CD8-positive, alpha-beta memory T cell (primary cell): ENCODE data around the gene WDFY2. TPM values are rescaled to one million over a fixed set of nuclear protein-coding genes. Genes with fewer than 3 reads are reported as not detected.

Experiments
- CTCF ChIA-PET: fragments of 350-600 bp; sonication (Branson Sonifier 250); formaldehyde crosslinking; loops from one replicate; lab custom pipeline; 2021; ENCODE audit warnings: antibody characterized with exemption; lab: Charles Lee
- POLR2A ChIA-PET: fragments of 350-600 bp; sonication (Branson Sonifier 250); formaldehyde crosslinking; loops from one replicate; lab custom pipeline; 2021; ENCODE audit warnings: antibody characterized with exemption; lab: Charles Lee
- DNase-seq, 5 donors: peaks; one replicate each; pipeline versions ENCODE4 v3.0.0 to v3.0.0-alpha.2; 2020 to 2022; ENCODE audit warnings: mixed read lengths in 1 of 5
- H3K27ac ChIP-seq: one replicate; pipeline ENCODE4 v1.7.0; 2013; ENCODE audit warnings: low read depth, mild to moderate bottlenecking, low read length, moderate library complexity
- H3K27me3 ChIP-seq: 2 replicates; pipeline ENCODE4 v1.7.0; 2013; ENCODE audit warnings: low read length, mild to moderate bottlenecking; ENCODE audit not compliant: insufficient read depth, poor library complexity, severe bottlenecking
- H3K36me3 ChIP-seq: 2 replicates; pipeline ENCODE4 v1.7.0; 2013; ENCODE audit warnings: mild to moderate bottlenecking, low read length, moderate library complexity; ENCODE audit not compliant: insufficient read depth
- H3K4me1 ChIP-seq: 2 replicates; pipeline ENCODE4 v1.7.0; 2013; ENCODE audit warnings: mild to moderate bottlenecking, low read length, moderate library complexity; ENCODE audit not compliant: insufficient read depth
- H3K4me3 ChIP-seq: 2 replicates; pipeline ENCODE4 v1.7.0; 2013; ENCODE audit warnings: mild to moderate bottlenecking, low read length
- H3K9me3 ChIP-seq: 2 replicates; pipeline ENCODE4 v1.7.0; 2013; ENCODE audit warnings: mild to moderate bottlenecking, low read length
- H3K27ac Mint-ChIP-seq, 8 donors: one replicate each; pipeline ENCODE4 v1.8.0; 2020 to 2021; ENCODE audit warnings: mixed read lengths in 8 of 8, mild to moderate bottlenecking in 6 of 8, inconsistent platforms in 3 of 8, moderate library complexity in 3 of 8
- H3K27me3 Mint-ChIP-seq, 2 donors: one replicate each; pipeline ENCODE4 v1.8.0; 2020 to 2021; ENCODE audit warnings: mixed read lengths in 2 of 2, mild to moderate bottlenecking in 1 of 2, moderate library complexity in 1 of 2
- H3K36me3 Mint-ChIP-seq, 3 donors: one replicate each; pipeline ENCODE4 v1.8.0; 2020 to 2021; ENCODE audit warnings: mixed read lengths in 3 of 3, inconsistent platforms in 1 of 3, mild to moderate bottlenecking in 1 of 3
- H3K4me1 Mint-ChIP-seq, 3 donors: one replicate each; pipeline ENCODE4 v1.8.0; 2020 to 2021; ENCODE audit warnings: mixed read lengths in 3 of 3, inconsistent platforms in 1 of 3, mild to moderate bottlenecking in 1 of 3
- H3K4me3 Mint-ChIP-seq, 7 donors: one replicate each; pipeline ENCODE4 v1.8.0; 2020 to 2021; ENCODE audit warnings: mixed read lengths in 7 of 7, mild to moderate bottlenecking in 6 of 7, moderate library complexity in 4 of 7, inconsistent platforms in 2 of 7
- H3K9me3 Mint-ChIP-seq, 5 donors: one replicate each; pipeline ENCODE4 v1.8.0; 2020 to 2022; ENCODE audit warnings: mixed read lengths in 5 of 5, mild to moderate bottlenecking in 3 of 5, moderate library complexity in 2 of 5, inconsistent platforms in 1 of 5
- polyA plus RNA-seq: library from polyadenylated mRNA; unstranded; fragments of 300-500 nt; fragmentation: Illumina TruSeq; gene quantifications from one replicate; pipeline ENCODE4 v1.2.3, GENCODE V29; 2021
- total RNA-seq, 2 experiments: library from RNA; stranded (reverse); gene quantifications; one replicate each; pipeline ENCODE4 v1.2.3, GENCODE V29; 2021

Gene WDFY2
- total and polyA plus RNA-seq, 3 experiments from 2014 or later, result 3.9 to 7.1 (median 6.1) TPM

- H3K9me3 Mint-ChIP-seq, result peaks cover 0 to 4% (median 0%) of the 10 kb centered on the region in 5 donors
- Histone ChIP-seq H3K27me3 (no peaks in the 10 kb centered on the region), H3K4me1 (peaks cover 39% of the 10 kb centered on the region), H3K27ac (peak overlapping the region; percentile 99), H3K4me3 (no peak overlapping the region), H3K36me3 (no peaks in the 10 kb centered on the region), H3K9me3 (no peaks in the 10 kb centered on the region)
- DNase-seq, result no peak
- H3K4me3 Mint-ChIP-seq, result peak overlapping the region; percentile 91 to 99 (median 95)
- H3K4me1 Mint-ChIP-seq, result peaks cover 49 to 65% (median 50%) of the 10 kb centered on the region in 3 donors
- peaks cover 0 to 8% of the 10 kb centered on the region in 2 donors for H3K27me3 Mint-ChIP-seq
- ChIA-PET CTCF (interaction anchor here (1.1 to 4.3 kb wide), 8 partner anchors 14 to 393 kb away, joined by 3 to 14 read pairs (median 3); partner anchors contain the start of gene INTS6), POLR2A (interaction anchor here (0.8 to 3.1 kb wide), 2 partner anchors 13 to 349 kb away, joined by 3 to 40 read pairs; partner anchors contain the start of gene INTS6)
- H3K36me3 Mint-ChIP-seq, result peaks cover 0 to 28% (median 0%) of the 10 kb centered on the region in 3 donors
- peak overlapping the region; percentile 98 to 100 (median 100) for H3K27ac Mint-ChIP-seq
These were observed 217.4 kb downstream of the WDFY2 start for GRCh38 chr13:51801631-51802099.

DNA sequence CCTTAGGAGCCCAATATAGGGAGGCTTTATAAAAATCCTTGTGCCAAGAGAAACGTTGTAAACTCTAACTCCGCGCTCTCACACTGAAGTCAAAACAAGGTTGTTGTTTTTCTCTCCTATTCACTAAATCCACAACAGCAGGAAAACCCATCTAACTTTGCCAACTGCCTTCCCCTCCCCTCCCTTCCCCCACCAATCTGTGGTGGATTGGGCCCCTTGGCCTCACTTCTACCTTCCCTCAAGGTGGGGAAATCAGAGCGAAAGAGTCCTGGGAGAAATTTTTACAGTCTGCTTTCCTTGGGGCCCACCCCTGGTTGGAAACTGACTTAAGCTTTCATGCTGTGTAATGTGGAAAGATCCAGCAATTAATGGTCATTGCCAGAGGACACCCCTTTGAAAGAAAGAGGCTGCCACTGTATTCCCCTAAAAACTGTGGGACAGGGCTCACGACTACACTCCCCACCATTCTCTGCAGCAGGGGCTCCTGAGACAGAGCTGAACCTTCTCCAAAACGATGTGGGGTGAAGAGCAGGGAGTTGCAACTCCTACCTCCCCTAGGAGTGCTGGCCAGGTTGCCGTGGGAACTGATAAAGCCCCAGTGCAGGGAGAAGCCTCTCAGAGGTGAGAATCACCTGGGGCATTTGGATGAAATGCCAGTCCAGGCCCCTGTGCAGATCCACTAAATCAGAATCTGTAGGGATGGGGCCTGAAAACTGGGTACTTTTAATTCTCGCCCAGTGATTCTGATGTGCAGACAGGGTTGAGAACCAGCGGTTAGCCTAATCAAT is 218.6 kb downstream of the WDFY2 start:
- H3K36me3 Mint-ChIP-seq, result peaks cover 0 to 19% (median 0%) of the 10 kb centered on the region in 3 donors
- H3K4me1 Mint-ChIP-seq, result peaks cover 46 to 63% (median 52%) of the 10 kb centered on the region in 3 donors
- ChIA-PET POLR2A (interaction anchor here (0.6 to 3.1 kb wide), 9 partner anchors 19 to 392 kb away, joined by 3 to 40 read pairs (median 5); partner anchors contain the start of gene INTS6), CTCF (interaction anchor here (0.6 to 4.3 kb wide), 8 partner anchors 13 to 392 kb away, joined by 3 to 14 read pairs (median 3); partner anchors contain the start of gene INTS6)
- H3K9me3 Mint-ChIP-seq, result peaks cover 0 to 4% (median 0%) of the 10 kb centered on the region in 5 donors
- DNase-seq, result no peak
- Histone ChIP-seq H3K9me3 (no peaks in the 10 kb centered on the region), H3K36me3 (no peaks in the 10 kb centered on the region), H3K4me3 (peak overlapping the region; percentile 68), H3K27ac (peak overlapping the region; percentile 99), H3K4me1 (peaks cover 39% of the 10 kb centered on the region), H3K27me3 (no peaks in the 10 kb centered on the region)
- H3K4me3 Mint-ChIP-seq, result peak overlapping the region; percentile 91 to 99 (median 95)
- H3K27me3 Mint-ChIP-seq, result peaks cover 0 to 8% of the 10 kb centered on the region in 2 donors
- H3K27ac Mint-ChIP-seq, result peak overlapping the region; percentile 98 to 100 (median 100)

DNA sequence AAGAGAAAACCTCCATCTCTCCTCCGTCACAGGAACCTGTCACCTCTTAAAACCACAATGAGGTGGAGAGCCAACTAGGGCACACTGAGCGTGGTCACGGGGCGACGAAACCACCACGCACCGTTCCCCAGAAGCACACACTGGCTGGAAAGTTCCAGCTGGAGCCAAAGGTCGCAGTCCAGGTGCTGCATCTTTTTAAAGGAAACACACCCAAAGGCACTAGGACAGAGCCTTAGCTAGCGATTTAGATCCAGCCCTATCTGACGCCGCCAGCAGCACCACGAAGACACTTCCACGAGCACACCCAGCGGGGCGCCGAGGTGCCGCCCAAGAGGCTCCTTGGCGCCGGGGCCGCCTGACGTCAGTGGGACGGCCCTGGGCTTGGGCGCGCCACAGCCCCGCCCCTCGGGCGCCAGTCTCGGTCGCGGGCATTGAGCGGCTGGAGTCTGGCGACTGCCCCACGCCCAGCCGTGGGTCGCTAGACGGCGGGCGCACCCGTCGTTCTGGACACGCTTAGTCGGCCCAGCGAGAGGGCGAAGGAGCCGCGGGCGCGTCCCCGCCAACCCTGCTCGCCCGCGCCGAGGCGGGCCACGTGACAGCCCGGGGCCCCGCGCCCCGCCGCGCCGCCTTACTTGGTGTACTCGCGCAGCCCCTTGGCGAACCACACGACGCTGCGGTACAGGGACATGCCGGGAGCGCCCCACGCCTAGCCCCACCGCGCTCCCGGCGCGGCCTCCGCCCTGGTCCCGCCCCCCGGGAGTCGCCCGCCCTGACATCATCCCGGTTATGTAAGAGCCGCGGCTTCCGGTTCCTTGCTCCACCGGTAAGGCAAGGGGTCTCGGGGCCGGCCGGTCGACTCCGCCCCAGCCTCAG is 219.4 kb downstream of the WDFY2 start, which contains the start of gene DHRS12:
TSS of gene DHRS12 (minus strand) at position 742 of the 873 bp plus-strand sequence. CDS start 4,504 bp downstream, outside the sequence.
- Mint-ChIP-seq H3K36me3 (peaks cover 0 to 13% (median 2%) of the 10 kb centered on the region in 3 donors), H3K27me3 (peaks cover 0 to 8% of the 10 kb centered on the region in 2 donors), H3K4me1 (peaks cover 46 to 61% (median 50%) of the 10 kb centered on the region in 3 donors), H3K27ac (peak within 1 kb of the TSS; percentile 98 to 100 (median 100)), H3K9me3 (peaks cover 0 to 4% (median 0%) of the 10 kb centered on the region in 5 donors), H3K4me3 (peak within 1 kb of the TSS; percentile 91 to 99 (median 95))
- Histone ChIP-seq H3K36me3 (peaks cover 2% of the 10 kb centered on the region), H3K27me3 (no peaks in the 10 kb centered on the region), H3K4me1 (peaks cover 39% of the 10 kb centered on the region), H3K9me3 (no peaks in the 10 kb centered on the region), H3K4me3 (peak within 1 kb of the TSS; percentile 68), H3K27ac (peak within 1 kb of the TSS; percentile 99)
- peak; percentile 81 to 94 (median 93) for DNase-seq
- ChIA-PET CTCF (interaction anchor here (0.6 to 4.3 kb wide), 6 partner anchors 12 to 391 kb away, joined by 3 to 14 read pairs (median 3); no protein-coding TSS in a partner anchor), POLR2A (interaction anchor here (0.6 to 3.1 kb wide), 8 partner anchors 18 to 391 kb away, joined by 3 to 40 read pairs (median 4); partner anchors contain the start of gene INTS6)

DNA sequence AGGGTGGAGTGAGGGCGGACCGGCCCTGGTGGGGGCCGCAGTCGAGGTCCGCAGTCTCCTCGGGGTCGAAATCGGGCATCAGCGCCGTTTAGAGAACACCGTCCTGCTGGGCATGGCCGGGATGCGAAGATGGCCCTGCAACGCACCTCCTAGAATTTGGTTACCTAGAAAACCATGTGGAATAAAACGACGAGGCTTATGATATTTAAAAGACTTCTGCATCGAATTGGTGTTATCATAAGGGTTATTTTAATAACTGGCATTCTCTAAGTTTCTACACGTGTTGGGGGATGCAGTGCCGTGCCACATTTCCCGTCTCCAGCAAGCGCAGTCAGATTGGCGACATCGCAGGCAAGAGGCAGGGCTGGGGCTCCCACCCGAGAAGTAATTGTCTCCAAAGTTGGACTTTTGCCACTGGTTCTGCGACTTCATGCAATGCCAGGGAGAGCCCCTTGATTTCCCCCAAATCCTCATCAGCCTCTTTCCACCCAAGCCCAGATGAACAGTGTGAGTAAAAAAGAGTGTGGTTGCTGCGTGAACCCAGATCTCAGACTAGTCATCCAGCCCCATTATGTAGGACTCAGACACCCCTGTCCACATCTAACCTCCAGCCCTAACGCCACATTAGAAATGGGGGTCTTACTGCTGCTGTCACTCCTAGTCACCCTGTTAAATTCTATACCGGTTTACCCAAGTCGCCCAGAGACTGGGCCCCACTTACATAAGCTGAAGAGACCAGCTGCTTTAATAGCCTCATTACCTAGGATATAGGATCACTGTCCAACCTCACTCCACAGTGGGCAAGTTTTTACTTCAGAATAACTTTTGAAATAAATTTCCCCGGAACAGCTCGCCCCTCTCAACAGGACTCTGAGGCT is 220.3 kb downstream of the WDFY2 start:
- Mint-ChIP-seq H3K36me3 (peaks cover 4 to 13% (median 5%) of the 10 kb centered on the region in 3 donors), H3K27ac (peak overlapping the region; percentile 96 to 100 (median 99)), H3K4me3 (peak overlapping the region; percentile 88 to 99 (median 92)), H3K4me1 (peaks cover 46 to 60% (median 50%) of the 10 kb centered on the region in 3 donors), H3K27me3 (peaks cover 0 to 8% of the 10 kb centered on the region in 2 donors), H3K9me3 (peaks cover 0 to 4% (median 0%) of the 10 kb centered on the region in 5 donors)
- ChIA-PET POLR2A (interaction anchor here (1.1 to 1.9 kb wide), 3 partner anchors 9 to 351 kb away, joined by 4 to 8 read pairs (median 5); partner anchors contain the start of gene INTS6), CTCF (interaction anchor here (2.4 to 4.4 kb wide), 3 partner anchors 11 to 28 kb away, joined by 12 to 23 read pairs (median 18); no protein-coding TSS in a partner anchor)
- Histone ChIP-seq H3K27me3 (no peaks in the 10 kb centered on the region), H3K36me3 (peaks cover 8% of the 10 kb centered on the region), H3K27ac (peak overlapping the region; percentile 99), H3K9me3 (no peaks in the 10 kb centered on the region), H3K4me3 (peak overlapping the region; percentile 68), H3K4me1 (peaks cover 39% of the 10 kb centered on the region)
- DNase-seq, result peak in 3 of 5 donors; percentile 23 to 66 (median 35)

DNA sequence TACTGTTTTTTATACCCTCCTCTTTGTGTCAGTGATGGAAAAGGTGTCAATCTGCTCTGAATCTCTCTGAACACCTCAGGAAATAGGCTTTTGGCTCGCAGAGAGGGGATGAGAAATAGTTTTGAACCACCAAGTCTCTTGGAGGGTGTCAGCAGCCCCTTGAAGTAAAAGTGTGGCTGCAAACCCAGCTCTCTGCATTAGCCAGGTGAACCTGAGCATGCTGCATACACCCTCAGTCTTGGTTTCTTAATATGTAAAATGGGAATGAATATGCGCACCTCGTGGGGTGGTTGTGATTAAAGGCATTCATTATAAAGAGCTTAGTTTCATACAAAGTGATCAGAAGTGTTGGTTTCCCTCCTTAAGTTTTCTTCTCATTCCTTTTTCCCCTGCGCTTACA is 221.1 kb downstream of the WDFY2 start:
- Mint-ChIP-seq H3K4me3 (peak overlapping the region; percentile 88 to 99 (median 92)), H3K9me3 (peaks cover 0 to 4% (median 0%) of the 10 kb centered on the region in 5 donors), H3K4me1 (peaks cover 46 to 56% (median 50%) of the 10 kb centered on the region in 3 donors), H3K27ac (peak overlapping the region; percentile 96 to 100 (median 99)), H3K36me3 (peaks cover 7 to 17% (median 9%) of the 10 kb centered on the region in 3 donors), H3K27me3 (peaks cover 0 to 8% of the 10 kb centered on the region in 2 donors)
- Histone ChIP-seq H3K9me3 (no peaks in the 10 kb centered on the region), H3K4me1 (peaks cover 39% of the 10 kb centered on the region), H3K27ac (peak overlapping the region; percentile 99), H3K4me3 (peak overlapping the region; percentile 68), H3K27me3 (no peaks in the 10 kb centered on the region), H3K36me3 (peaks cover 8% of the 10 kb centered on the region)
- no peak for DNase-seq
- ChIA-PET POLR2A (interaction anchor here (1.1 to 1.9 kb wide), 3 partner anchors 9 to 352 kb away, joined by 4 to 8 read pairs (median 5); partner anchors contain the start of gene INTS6), CTCF (interaction anchor here (0.9 to 4.4 kb wide), 4 partner anchors 10 to 27 kb away, joined by 3 to 23 read pairs (median 15); no protein-coding TSS in a partner anchor)

GRCh38 chr13:51805925-51806324 is 221.7 kb downstream of the WDFY2 start:
- Mint-ChIP-seq H3K9me3 (peaks cover 0 to 4% (median 0%) of the 10 kb centered on the region in 5 donors), H3K4me3 (peak overlapping the region in 5 of 7 donors; percentile 88 to 99 (median 93)), H3K27ac (peak overlapping the region; percentile 89 to 100 (median 98)), H3K36me3 (peaks cover 7 to 17% (median 9%) of the 10 kb centered on the region in 3 donors), H3K4me1 (peaks cover 45 to 51% (median 50%) of the 10 kb centered on the region in 3 donors), H3K27me3 (peaks cover 0 to 8% of the 10 kb centered on the region in 2 donors)
- H3K9me3 ChIP-seq, result no peaks in the 10 kb centered on the region
- H3K27me3 ChIP-seq, result no peaks in the 10 kb centered on the region
- H3K27ac ChIP-seq, result no peak overlapping the region
- no peak for DNase-seq
- peaks cover 39% of the 10 kb centered on the region for H3K4me1 ChIP-seq
- peaks cover 8% of the 10 kb centered on the region for H3K36me3 ChIP-seq
- no peak overlapping the region for H3K4me3 ChIP-seq
- ChIA-PET POLR2A (interaction anchor here (1.1 to 1.9 kb wide), 3 partner anchors 8 to 353 kb away, joined by 4 to 8 read pairs (median 5); partner anchors contain the start of gene INTS6), CTCF (interaction anchor here (0.8 to 4.4 kb wide), 6 partner anchors 8 to 27 kb away, joined by 3 to 23 read pairs (median 8); no protein-coding TSS in a partner anchor)
